Vagina (tissue), 2 donors: Measurements from ENCODE around the gene TSPEAR.

Source experiments
- CTCF ChIP-seq, 3 experiments: fragments of 450-650 bp in 2 of 3; fragments of 200-600 bp in 1 of 3; sonication (generic) in 1 of 3; IDR thresholded peaks; one replicate each; pipeline ENCODE4 v1.5.1; 2017 to 2019; ENCODE audit warnings: antibody characterized with exemption in 3 of 3, mild to moderate bottlenecking in 2 of 3, moderate library complexity in 2 of 3
- POLR2AphosphoS5 ChIP-seq, 2 donors: sonication (generic); formaldehyde crosslinking; IDR thresholded peaks; one replicate each; pipeline ENCODE4 v1.9.0; 2017; ENCODE audit warnings: antibody characterized with exemption in 2 of 2, mild to moderate bottlenecking in 2 of 2, low read depth in 1 of 2; ENCODE audit not compliant: insufficient read depth in 1 of 2

- no peak for TF ChIP-seq CTCF (IDR thresholded peaks at IDR 0.05)
- no peak for TF ChIP-seq POLR2AphosphoS5 (IDR thresholded peaks at IDR 0.05; ENCODE audit: insufficient read depth in 1 of 2, low read depth in 1 of 2)
Observed at GRCh38 chr21:44749116-44749758, 37.9 kb upstream of the TSPEAR start.
